Activated CD4-positive, alpha-beta memory T cell treated with anti-CD3 and anti-CD28 coated beads, Interleukin-2, amount 10 ng/mL, durations not matched to agents 7 days and 5 days (primary cell): ENCODE results near the gene KIAA0319L. TPM values are rescaled to one million over a fixed set of nuclear protein-coding genes. Genes with fewer than 3 reads are reported as not detected.

Experiments used
- CTCF ChIA-PET: fragments of 350-600 bp; sonication (Branson Sonifier 250); formaldehyde crosslinking; loops from one replicate; lab custom pipeline; 2021; ENCODE audit warnings: antibody characterized with exemption, inconsistent platforms; lab: Charles Lee
- POLR2A ChIA-PET: fragments of 350-600 bp; sonication (Branson Sonifier 250); formaldehyde crosslinking; loops from one replicate; lab custom pipeline; 2021; ENCODE audit warnings: antibody characterized with exemption; lab: Charles Lee
- DNase-seq: peaks from one replicate; pipeline ENCODE4 v3.0.0-alpha.2; 2020
- H3K27ac Mint-ChIP-seq: one replicate; pipeline ENCODE4 v1.8.0; 2021; ENCODE audit warnings: mild to moderate bottlenecking, mixed read lengths
- H3K27me3 Mint-ChIP-seq: one replicate; pipeline ENCODE4 v1.8.0; 2021; ENCODE audit warnings: mixed read lengths
- H3K36me3 Mint-ChIP-seq: one replicate; pipeline ENCODE4 v1.8.0; 2021; ENCODE audit warnings: low read depth, mixed read lengths
- H3K4me1 Mint-ChIP-seq: one replicate; pipeline ENCODE4 v1.8.0; 2021; ENCODE audit warnings: mixed read lengths
- H3K4me3 Mint-ChIP-seq: one replicate; pipeline ENCODE4 v1.8.0; 2021; ENCODE audit warnings: mild to moderate bottlenecking, mixed read lengths
- H3K9me3 Mint-ChIP-seq: one replicate; pipeline ENCODE4 v1.8.0; 2021; ENCODE audit warnings: mixed read lengths
- total RNA-seq, 2 experiments: library from RNA; stranded (reverse); gene quantifications; one replicate each; pipeline ENCODE4 v1.2.3, GENCODE V29; 2021

KIAA0319L gene
- total RNA-seq, 2 experiments from 2014 or later = 48.4 to 53.2 TPM

DNA sequence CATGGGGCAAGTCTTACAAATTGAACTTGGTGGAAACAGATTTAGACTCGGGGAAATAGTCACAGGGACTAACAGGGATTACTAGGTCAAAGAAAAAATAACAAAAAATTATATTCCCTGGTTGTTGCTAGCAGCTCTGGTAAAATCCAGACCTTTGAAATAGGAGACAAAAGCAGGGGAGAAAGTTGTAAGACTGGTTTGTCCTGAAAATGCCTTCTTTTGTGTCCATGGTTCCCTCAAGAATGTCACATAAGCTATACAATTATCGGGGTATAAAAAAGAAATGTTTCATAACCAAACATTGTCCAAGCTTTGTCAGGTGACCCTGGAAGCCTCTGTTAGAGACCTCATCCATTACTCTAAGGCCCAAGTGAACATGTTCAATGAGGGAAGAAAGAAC is 33.1 kb downstream of the KIAA0319L start:
- no peaks in the 10 kb centered on the region for H3K27me3 Mint-ChIP-seq
- CTCF ChIA-PET = interaction anchor here (1.2 kb wide), 1 partner anchor 41 kb away, joined by 4 read pairs; no protein-coding TSS in a partner anchor
- H3K27ac Mint-ChIP-seq = no peak overlapping the region
- H3K36me3 Mint-ChIP-seq = peaks cover 41% of the 10 kb centered on the region
- POLR2A ChIA-PET = no interaction called here
- no peak overlapping the region for H3K4me3 Mint-ChIP-seq
- DNase-seq = no peak
- H3K9me3 Mint-ChIP-seq = peaks cover 38% of the 10 kb centered on the region
- H3K4me1 Mint-ChIP-seq = no peaks in the 10 kb centered on the region

DNA sequence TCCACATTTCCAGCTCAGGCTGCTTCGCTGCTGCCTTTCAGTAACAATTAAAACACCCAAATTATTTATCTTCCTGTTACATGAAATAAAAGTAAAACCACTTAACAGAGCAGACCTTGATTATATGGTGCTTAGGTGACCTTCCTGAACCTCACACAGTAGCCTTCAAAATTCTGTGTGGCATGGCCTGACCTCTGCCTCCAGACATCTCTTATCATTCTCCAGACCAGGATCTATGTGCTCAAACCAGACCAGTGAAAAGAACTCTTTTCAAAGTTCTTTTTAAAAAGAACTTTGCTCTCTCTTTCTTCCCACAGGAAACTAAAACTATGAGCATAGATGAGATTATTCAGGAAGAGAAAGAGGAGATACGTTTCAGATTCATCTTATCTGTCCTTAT is 37.8 kb downstream of the KIAA0319L start:
- ChIA-PET CTCF (interaction anchor here (1.0 kb wide), 1 partner anchor 69 kb away, joined by 4 read pairs; no protein-coding TSS in a partner anchor), POLR2A (interaction anchor here (1.6 kb wide), 1 partner anchor 13 kb away, joined by 5 read pairs; no protein-coding TSS in a partner anchor)
- DNase-seq = no peak
- no peaks in the 10 kb centered on the region for H3K27me3 Mint-ChIP-seq
- peaks cover 49% of the 10 kb centered on the region for H3K9me3 Mint-ChIP-seq
- peaks cover 49% of the 10 kb centered on the region for H3K36me3 Mint-ChIP-seq
- H3K4me3 Mint-ChIP-seq = no peak overlapping the region
- H3K4me1 Mint-ChIP-seq = no peaks in the 10 kb centered on the region
- no peak overlapping the region for H3K27ac Mint-ChIP-seq

- CTCF ChIA-PET = interaction anchor here (1.4 kb wide), 1 partner anchor 67 kb away, joined by 7 read pairs; no protein-coding TSS in a partner anchor
- peaks cover 47% of the 10 kb centered on the region for H3K36me3 Mint-ChIP-seq
Observed at GRCh38 chr1:35518183-35518582, 39.0 kb downstream of the KIAA0319L start.

DNA sequence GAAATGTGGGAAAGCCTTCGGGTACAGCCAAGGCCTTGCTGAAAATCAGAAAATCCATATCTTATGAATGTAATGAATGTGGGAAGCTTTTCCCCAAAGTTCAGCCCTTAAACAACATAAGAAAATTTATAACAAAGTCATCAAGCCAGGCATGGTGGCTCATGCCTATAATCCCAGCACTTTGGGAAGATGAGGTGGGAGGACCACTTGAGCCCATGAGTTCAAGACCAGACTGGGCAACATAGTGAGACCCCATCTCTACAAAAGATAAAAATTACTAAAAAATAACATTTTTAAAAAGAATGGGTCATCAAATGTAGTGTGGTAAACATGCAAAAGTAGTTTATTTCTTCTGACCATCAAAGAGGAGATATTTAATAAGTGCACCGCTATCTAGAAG is 45.9 kb downstream of the KIAA0319L start:
- DNase-seq = no peak
- Mint-ChIP-seq H3K9me3 (peaks cover 23% of the 10 kb centered on the region), H3K36me3 (peaks cover 49% of the 10 kb centered on the region), H3K4me1 (peaks cover 22% of the 10 kb centered on the region), H3K4me3 (no peak overlapping the region), H3K27me3 (no peaks in the 10 kb centered on the region), H3K27ac (no peak overlapping the region)
- ChIA-PET POLR2A (no interaction called here), CTCF (interaction anchor here (1.5 kb wide), 1 partner anchor 372 kb away, joined by 3 read pairs; the partner anchor contains the start of gene AGO1)

More at GRCh38 chr1:35518183-35518582, 39.0 kb downstream of the KIAA0319L start:
- H3K27me3 Mint-ChIP-seq = no peaks in the 10 kb centered on the region
- peaks cover 40% of the 10 kb centered on the region for H3K9me3 Mint-ChIP-seq
- DNase-seq = no peak
- no peaks in the 10 kb centered on the region for H3K4me1 Mint-ChIP-seq
- no peak overlapping the region for H3K4me3 Mint-ChIP-seq
- H3K27ac Mint-ChIP-seq = no peak overlapping the region
- POLR2A ChIA-PET = no interaction called here

- Mint-ChIP-seq H3K27me3 (no peaks in the 10 kb centered on the region), H3K4me3 (no peak overlapping the region), H3K36me3 (peaks cover 41% of the 10 kb centered on the region), H3K9me3 (peaks cover 9% of the 10 kb centered on the region), H3K4me1 (peaks cover 38% of the 10 kb centered on the region), H3K27ac (no peak overlapping the region)
- CTCF ChIA-PET = no interaction called here
- DNase-seq = no peak
- POLR2A ChIA-PET = interaction anchor here (1.2 kb wide), 1 partner anchor 47 kb away, joined by 6 read pairs; the partner anchor contains the start of genes KIAA0319L and NCDN
Observed at GRCh38 chr1:35509558-35509957, 47.6 kb downstream of the KIAA0319L start.

DNA sequence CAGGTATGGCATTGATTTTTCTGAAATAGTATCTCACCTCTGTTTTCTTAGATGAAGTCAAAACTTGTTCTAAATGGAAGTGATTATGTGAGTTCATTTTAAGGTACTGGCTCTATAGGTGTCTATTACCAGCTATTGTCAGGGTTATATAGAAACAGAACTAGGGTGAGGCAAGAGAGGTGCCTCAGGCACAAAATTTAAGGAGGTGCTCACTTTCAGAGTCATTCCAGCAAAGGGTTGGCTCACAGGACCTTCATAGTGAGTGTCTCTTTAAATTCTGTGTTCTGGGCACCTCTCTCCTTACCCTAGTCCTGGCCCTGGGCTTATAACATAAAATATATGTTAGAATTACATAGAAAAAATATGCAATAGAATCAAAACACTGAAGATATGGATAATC is 49.3 kb downstream of the KIAA0319L start:
- POLR2A ChIA-PET = interaction anchor here (1.0 kb wide), 2 partner anchors 8 to 30 kb away, joined by 4 read pairs; no protein-coding TSS in a partner anchor
- peaks cover 43% of the 10 kb centered on the region for H3K4me1 Mint-ChIP-seq
- H3K27ac Mint-ChIP-seq = no peak overlapping the region

DNA sequence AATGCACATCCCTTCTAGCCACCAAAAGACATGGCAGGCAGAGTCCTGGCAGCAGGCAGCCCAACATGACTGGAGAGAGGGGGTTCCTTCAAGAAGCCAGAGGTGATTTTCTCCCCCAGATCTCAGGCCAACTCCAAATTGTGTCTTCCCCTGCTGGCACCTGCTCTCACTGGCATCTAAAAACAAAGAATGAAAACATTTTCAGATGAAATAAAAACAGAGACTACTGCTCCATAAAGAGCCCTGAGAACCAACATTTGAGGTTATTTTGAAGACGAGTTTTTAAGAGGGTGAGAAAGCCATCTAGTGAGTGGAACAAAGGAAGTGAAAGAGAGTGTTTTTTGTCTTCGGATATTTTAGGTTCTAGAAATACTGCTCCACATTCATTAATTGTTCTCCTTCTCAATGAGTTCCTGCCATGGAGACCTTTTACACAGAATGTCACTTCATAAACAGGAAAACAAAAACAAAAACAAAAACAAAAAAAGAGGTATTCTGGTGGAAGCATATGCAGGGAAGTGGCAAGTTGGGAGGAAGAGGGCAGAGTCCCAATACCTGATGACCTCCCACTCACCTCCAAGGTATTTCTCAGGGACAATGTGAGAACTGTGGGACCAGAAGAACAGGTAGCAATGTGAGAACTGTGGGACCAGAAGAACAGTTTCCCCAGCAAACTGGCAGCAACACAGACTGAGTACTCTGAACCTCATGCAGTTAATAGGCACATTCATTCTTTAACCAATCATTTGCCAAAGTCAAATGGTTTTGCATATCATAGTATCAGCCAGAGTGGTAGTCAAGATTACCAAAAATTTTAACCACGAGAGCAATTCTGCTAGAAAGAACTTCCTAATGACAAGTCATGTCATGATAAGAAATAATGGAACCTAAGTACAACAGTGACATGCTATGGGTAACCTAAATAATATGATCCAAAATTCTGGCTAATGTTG is 50.0 kb downstream of the KIAA0319L start:
- peaks cover 4% of the 10 kb centered on the region for H3K27me3 Mint-ChIP-seq
- ChIA-PET CTCF (interaction anchor here (0.8 to 1.6 kb wide), 9 partner anchors 9 to 208 kb away, joined by 3 to 9 read pairs (median 3); partner anchors contain the start of genes KIAA0319L and NCDN), POLR2A (interaction anchor here (0.7 to 3.3 kb wide), 9 partner anchors 8 to 262 kb away, joined by 3 to 43 read pairs (median 5); partner anchors contain the start of genes CLSPN, KIAA0319L and NCDN)
- H3K9me3 Mint-ChIP-seq = peaks cover 6% of the 10 kb centered on the region
- peak overlapping the region; percentile 45 for H3K4me3 Mint-ChIP-seq
- H3K27ac Mint-ChIP-seq = peak overlapping the region; percentile 93
- peaks cover 47% of the 10 kb centered on the region for H3K36me3 Mint-ChIP-seq
- H3K4me1 Mint-ChIP-seq = peaks cover 48% of the 10 kb centered on the region
- no peak for DNase-seq

More for the DNA sequence above, 49.3 kb downstream of the KIAA0319L start:
- no peak for DNase-seq
- Mint-ChIP-seq H3K27me3 (no peaks in the 10 kb centered on the region), H3K4me3 (no peak overlapping the region), H3K9me3 (peaks cover 6% of the 10 kb centered on the region), H3K36me3 (peaks cover 42% of the 10 kb centered on the region)
- CTCF ChIA-PET = interaction anchor here (0.7 kb wide), 1 partner anchor 57 kb away, joined by 3 read pairs; no protein-coding TSS in a partner anchor

- H3K4me1 Mint-ChIP-seq = peaks cover 52% of the 10 kb centered on the region
- peak overlapping the region; percentile 45 for H3K4me3 Mint-ChIP-seq
- H3K27ac Mint-ChIP-seq = peak overlapping the region; percentile 93
- peaks cover 4% of the 10 kb centered on the region for H3K9me3 Mint-ChIP-seq
- POLR2A ChIA-PET = interaction anchor here (0.6 to 3.3 kb wide), 18 partner anchors 10 to 907 kb away, joined by 3 to 43 read pairs (median 4); partner anchors contain the start of genes CLSPN, KIAA0319L and NCDN
- H3K27me3 Mint-ChIP-seq = peaks cover 4% of the 10 kb centered on the region
- CTCF ChIA-PET = interaction anchor here (0.8 to 1.9 kb wide), 12 partner anchors 10 to 210 kb away, joined by 3 to 9 read pairs (median 3); partner anchors contain the start of genes KIAA0319L and NCDN
- peak; percentile 80 for DNase-seq
- peaks cover 48% of the 10 kb centered on the region for H3K36me3 Mint-ChIP-seq
Observed at GRCh38 chr1:35505911-35506798, 51.0 kb downstream of the KIAA0319L start.

DNA sequence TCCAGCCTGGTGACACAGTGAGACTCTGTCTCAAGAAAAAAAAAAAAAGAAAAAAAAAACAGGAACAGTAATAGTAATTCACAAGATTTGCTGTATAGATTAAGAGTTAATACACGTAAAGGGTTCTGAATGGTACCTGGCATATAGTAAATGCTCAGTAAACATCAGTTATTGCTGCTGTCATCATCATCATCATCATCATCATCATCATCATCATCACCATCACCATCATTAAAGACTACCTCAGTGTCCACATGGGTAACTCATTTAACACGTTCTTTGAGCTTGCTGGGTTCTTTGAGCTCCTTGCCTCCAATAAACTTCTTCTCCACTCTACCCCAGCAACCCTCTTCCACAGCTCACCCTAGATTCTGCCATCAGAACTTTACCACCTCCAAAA is 55.0 kb downstream of the KIAA0319L start:
- Mint-ChIP-seq H3K4me1 (peaks cover 65% of the 10 kb centered on the region), H3K27me3 (peaks cover 4% of the 10 kb centered on the region), H3K4me3 (no peak overlapping the region), H3K27ac (no peak overlapping the region), H3K36me3 (peaks cover 45% of the 10 kb centered on the region), H3K9me3 (no peaks in the 10 kb centered on the region)
- ChIA-PET CTCF (interaction anchor here (0.6 to 0.9 kb wide), 3 partner anchors 51 to 91 kb away, joined by 3 to 4 read pairs (median 3); no protein-coding TSS in a partner anchor), POLR2A (interaction anchor here (0.7 kb wide), 1 partner anchor 55 kb away, joined by 3 read pairs; the partner anchor contains the start of gene KIAA0319L)
- no peak for DNase-seq

- no peaks in the 10 kb centered on the region for H3K9me3 Mint-ChIP-seq
- peaks cover 50% of the 10 kb centered on the region for H3K4me1 Mint-ChIP-seq
- H3K36me3 Mint-ChIP-seq = peaks cover 41% of the 10 kb centered on the region
- no peak overlapping the region for H3K4me3 Mint-ChIP-seq
- peaks cover 4% of the 10 kb centered on the region for H3K27me3 Mint-ChIP-seq
- no peak overlapping the region for H3K27ac Mint-ChIP-seq
- no peak for DNase-seq
- POLR2A ChIA-PET = no interaction called here
- CTCF ChIA-PET = no interaction called here
Observed at GRCh38 chr1:35500439-35500838, 56.8 kb downstream of the KIAA0319L start.

DNA sequence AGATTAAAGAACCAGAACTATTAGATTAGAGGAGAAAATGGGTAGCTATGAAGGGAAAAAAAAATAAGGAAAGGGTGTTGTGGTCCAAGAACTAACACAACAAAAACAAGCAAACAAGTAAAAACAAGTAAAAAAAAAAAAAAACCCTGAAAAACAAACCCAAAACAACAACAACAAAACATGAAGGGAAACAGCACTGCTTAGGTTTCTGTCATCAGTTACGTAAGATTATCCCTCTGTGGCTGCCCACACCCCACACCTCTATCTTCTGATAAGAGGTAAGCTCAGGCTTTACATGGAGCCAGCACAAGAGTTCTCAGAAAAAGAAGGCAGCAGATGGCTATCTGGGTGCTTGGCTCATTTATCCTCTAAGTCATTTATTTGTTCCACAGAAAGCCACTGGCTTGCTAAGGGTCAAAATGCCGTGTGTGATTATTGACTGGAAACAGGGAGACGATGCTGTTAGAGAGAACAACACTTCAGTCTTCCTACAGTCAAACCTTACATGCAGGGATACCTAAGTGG is 57.5 kb downstream of the KIAA0319L start:
- Mint-ChIP-seq H3K27me3 (peaks cover 4% of the 10 kb centered on the region), H3K4me3 (no peak overlapping the region), H3K27ac (peak overlapping the region; percentile 49), H3K9me3 (no peaks in the 10 kb centered on the region), H3K36me3 (peaks cover 38% of the 10 kb centered on the region), H3K4me1 (peaks cover 44% of the 10 kb centered on the region)
- CTCF ChIA-PET = interaction anchor here (0.6 to 2.2 kb wide), 11 partner anchors 11 to 387 kb away, joined by 3 to 7 read pairs (median 3); no protein-coding TSS in a partner anchor
- peak; percentile 78 for DNase-seq
- POLR2A ChIA-PET = interaction anchor here (1.1 to 1.2 kb wide), 5 partner anchors 9 to 57 kb away, joined by 3 to 9 read pairs (median 4); partner anchors contain the start of genes KIAA0319L and NCDN
